Measurements from ENCODE around the gene MCCC2.
A peak's percentile ranks its signal among the peaks of the same experiment; 100 is the strongest.

The MCCC2 gene

DNA sequence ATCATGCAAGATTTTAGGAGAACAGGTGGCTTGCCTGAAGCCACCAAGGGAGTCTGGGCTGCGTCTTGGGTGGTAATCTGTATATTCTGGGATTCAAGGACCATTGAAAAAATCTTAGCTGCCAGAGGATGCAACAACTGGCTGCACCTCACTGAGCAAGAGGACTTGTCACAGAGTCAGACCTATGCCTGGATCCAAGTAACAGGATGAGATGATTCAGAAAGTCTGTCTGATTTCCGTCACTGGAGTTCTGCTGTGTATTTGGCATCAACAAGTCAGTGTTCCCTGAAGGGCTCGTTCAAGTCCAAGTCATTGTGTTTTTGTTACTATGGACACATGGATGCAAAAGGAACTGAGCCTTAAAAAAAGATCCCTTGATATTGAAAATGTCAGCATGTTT is 94.2 kb downstream of the MCCC2 start:
- no peak overlapping the region for H3K27ac ChIP-seq (ENCODE audit: insufficient read depth in 1 of 2, low read depth in 1 of 2, low read length in 2 of 2, poor library complexity in 1 of 2, severe bottlenecking in 2 of 2)
- no peaks in the 10 kb centered on the region for H3K36me3 ChIP-seq (ENCODE audit: control insufficient read depth in 4 of 4, insufficient read depth in 4 of 4, low read length in 3 of 4)
- ChIA-PET POLR2A (no interaction called here), CTCF (no interaction called here)
- H3K4me1 ChIP-seq (ENCODE audit: control extremely low read depth in 1 of 4, control insufficient read depth in 4 of 4, insufficient read depth in 4 of 4, low read length in 3 of 4), result no peaks in the 10 kb centered on the region
- no peak for DNase-seq
- peaks cover 0 to 9% (median 3%) of the 10 kb centered on the region in 5 experiments for H3K9me3 ChIP-seq (ENCODE audit: control extremely low read depth in 1 of 5, control insufficient read depth in 4 of 5, insufficient read depth in 2 of 5, low read depth in 1 of 5, low read length in 4 of 5)
- H3K27me3 ChIP-seq (replicated peaks in 2 of 5; ENCODE audit: control insufficient read depth in 4 of 5, insufficient read depth in 5 of 5, low read length in 4 of 5), result peaks cover 0 to 2% (median 0%) of the 10 kb centered on the region in 5 experiments
- H3K4me3 ChIP-seq (ENCODE audit: control insufficient read depth in 1 of 7, extremely low read depth in 1 of 7, insufficient read depth in 4 of 7, low read depth in 2 of 7, low read length in 6 of 7), result no peak overlapping the region
- 81% methylated on average over 3 of the region's 3 CpGs for WGBS (ENCODE audit: insufficient coverage)

- no peak overlapping the region for H3K4me3 ChIP-seq (ENCODE audit: control insufficient read depth in 1 of 7, extremely low read depth in 1 of 7, insufficient read depth in 4 of 7, low read depth in 2 of 7, low read length in 6 of 7)
- H3K27ac ChIP-seq (ENCODE audit: insufficient read depth in 1 of 2, low read depth in 1 of 2, low read length in 2 of 2, poor library complexity in 1 of 2, severe bottlenecking in 2 of 2), result no peak overlapping the region
- 100% methylated on average over 1 of the region's 2 CpGs for WGBS (ENCODE audit: insufficient coverage)
- DNase-seq, result no peak
- ChIA-PET POLR2A (no interaction called here), CTCF (interaction anchor here (0.8 kb wide), 1 partner anchor 15 kb away, joined by 3 read pairs; no protein-coding TSS in a partner anchor)
- no peaks in the 10 kb centered on the region for H3K36me3 ChIP-seq (ENCODE audit: control insufficient read depth in 4 of 4, insufficient read depth in 4 of 4, low read length in 3 of 4)
- H3K27me3 ChIP-seq (replicated peaks in 2 of 5; ENCODE audit: control insufficient read depth in 4 of 5, insufficient read depth in 5 of 5, low read length in 4 of 5), result peaks cover 0 to 2% (median 0%) of the 10 kb centered on the region in 5 experiments
- peaks cover 0 to 9% (median 3%) of the 10 kb centered on the region in 5 experiments for H3K9me3 ChIP-seq (ENCODE audit: control extremely low read depth in 1 of 5, control insufficient read depth in 4 of 5, insufficient read depth in 2 of 5, low read depth in 1 of 5, low read length in 4 of 5)
- no peaks in the 10 kb centered on the region for H3K4me1 ChIP-seq (ENCODE audit: control extremely low read depth in 1 of 4, control insufficient read depth in 4 of 4, insufficient read depth in 4 of 4, low read length in 3 of 4)
These were observed 97.2 kb downstream of the MCCC2 start for GRCh38 chr5:71684309-71684708.

- Histone ChIP-seq H3K36me3 (ENCODE audit: control insufficient read depth in 4 of 4, insufficient read depth in 4 of 4, low read length in 3 of 4) (no peaks in the 10 kb centered on the region), H3K9me3 (ENCODE audit: control extremely low read depth in 1 of 5, control insufficient read depth in 4 of 5, insufficient read depth in 2 of 5, low read depth in 1 of 5, low read length in 4 of 5) (peaks cover 0 to 3% (median 0%) of the 10 kb centered on the region in 5 experiments), H3K4me1 (ENCODE audit: control extremely low read depth in 1 of 4, control insufficient read depth in 4 of 4, insufficient read depth in 4 of 4, low read length in 3 of 4) (no peaks in the 10 kb centered on the region), H3K27me3 (replicated peaks in 2 of 5; ENCODE audit: control insufficient read depth in 4 of 5, insufficient read depth in 5 of 5, low read length in 4 of 5) (peaks cover 0 to 7% (median 0%) of the 10 kb centered on the region in 5 experiments), H3K27ac (ENCODE audit: insufficient read depth in 1 of 2, low read depth in 1 of 2, low read length in 2 of 2, poor library complexity in 1 of 2, severe bottlenecking in 2 of 2) (no peak overlapping the region), H3K4me3 (ENCODE audit: control insufficient read depth in 1 of 7, extremely low read depth in 1 of 7, insufficient read depth in 4 of 7, low read depth in 2 of 7, low read length in 6 of 7) (no peak overlapping the region)
- peak in 2 of 3 donors; percentile 11 to 18 for DNase-seq
- 65% methylated on average over 2 of the region's 7 CpGs for WGBS (ENCODE audit: insufficient coverage)
- POLR2A ChIA-PET, result no interaction called here
- CTCF ChIA-PET, result no interaction called here
These were observed 106.8 kb downstream of the MCCC2 start for GRCh38 chr5:71693828-71694427.

GRCh38 chr5:71695071-71695470 is 107.9 kb downstream of the MCCC2 start:
- Histone ChIP-seq H3K27ac (ENCODE audit: insufficient read depth in 1 of 2, low read depth in 1 of 2, low read length in 2 of 2, poor library complexity in 1 of 2, severe bottlenecking in 2 of 2) (no peak overlapping the region), H3K27me3 (replicated peaks in 2 of 5; ENCODE audit: control insufficient read depth in 4 of 5, insufficient read depth in 5 of 5, low read length in 4 of 5) (peaks cover 0 to 7% (median 0%) of the 10 kb centered on the region in 5 experiments), H3K36me3 (ENCODE audit: control insufficient read depth in 4 of 4, insufficient read depth in 4 of 4, low read length in 3 of 4) (no peaks in the 10 kb centered on the region), H3K9me3 (ENCODE audit: control extremely low read depth in 1 of 5, control insufficient read depth in 4 of 5, insufficient read depth in 2 of 5, low read depth in 1 of 5, low read length in 4 of 5) (peaks cover 0 to 3% (median 0%) of the 10 kb centered on the region in 5 experiments), H3K4me3 (ENCODE audit: control insufficient read depth in 1 of 7, extremely low read depth in 1 of 7, insufficient read depth in 4 of 7, low read depth in 2 of 7, low read length in 6 of 7) (no peak overlapping the region), H3K4me1 (ENCODE audit: control extremely low read depth in 1 of 4, control insufficient read depth in 4 of 4, insufficient read depth in 4 of 4, low read length in 3 of 4) (no peaks in the 10 kb centered on the region)
- ChIA-PET CTCF (no interaction called here), POLR2A (no interaction called here)
- WGBS (ENCODE audit: insufficient coverage), result 99% methylated on average over 8 of the region's 8 CpGs
- no peak for DNase-seq

DNA sequence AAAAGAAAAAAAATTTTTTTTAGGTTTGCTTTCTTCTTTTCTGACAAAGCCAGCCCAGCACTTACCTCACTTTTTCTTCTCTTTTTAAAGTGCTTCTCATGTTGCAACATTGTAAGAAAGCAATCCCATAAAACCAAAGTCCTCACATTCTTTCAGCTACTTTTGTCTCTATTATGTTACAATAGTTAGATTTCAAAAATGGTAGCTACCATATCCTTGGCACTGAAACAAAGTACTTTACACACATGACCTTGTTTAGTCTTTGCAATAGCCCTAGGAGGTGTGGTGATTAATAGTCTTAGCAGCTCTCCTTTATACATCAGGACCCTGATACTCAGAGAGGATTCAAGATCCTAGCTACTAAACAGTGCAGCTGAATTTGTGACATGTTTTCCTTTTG is 108.5 kb downstream of the MCCC2 start:
- H3K27me3 ChIP-seq (replicated peaks in 2 of 5; ENCODE audit: control insufficient read depth in 4 of 5, insufficient read depth in 5 of 5, low read length in 4 of 5), result peaks cover 0 to 7% (median 0%) of the 10 kb centered on the region in 5 experiments
- H3K4me3 ChIP-seq (ENCODE audit: control insufficient read depth in 1 of 7, extremely low read depth in 1 of 7, insufficient read depth in 4 of 7, low read depth in 2 of 7, low read length in 6 of 7), result no peak overlapping the region
- no peaks in the 10 kb centered on the region for H3K36me3 ChIP-seq (ENCODE audit: control insufficient read depth in 4 of 4, insufficient read depth in 4 of 4, low read length in 3 of 4)
- no peaks in the 10 kb centered on the region for H3K4me1 ChIP-seq (ENCODE audit: control extremely low read depth in 1 of 4, control insufficient read depth in 4 of 4, insufficient read depth in 4 of 4, low read length in 3 of 4)
- H3K27ac ChIP-seq (ENCODE audit: insufficient read depth in 1 of 2, low read depth in 1 of 2, low read length in 2 of 2, poor library complexity in 1 of 2, severe bottlenecking in 2 of 2), result no peak overlapping the region
- ChIA-PET CTCF (no interaction called here), POLR2A (no interaction called here)
- peaks cover 0 to 3% (median 0%) of the 10 kb centered on the region in 5 experiments for H3K9me3 ChIP-seq (ENCODE audit: control extremely low read depth in 1 of 5, control insufficient read depth in 4 of 5, insufficient read depth in 2 of 5, low read depth in 1 of 5, low read length in 4 of 5)
- DNase-seq, result no peak

DNA sequence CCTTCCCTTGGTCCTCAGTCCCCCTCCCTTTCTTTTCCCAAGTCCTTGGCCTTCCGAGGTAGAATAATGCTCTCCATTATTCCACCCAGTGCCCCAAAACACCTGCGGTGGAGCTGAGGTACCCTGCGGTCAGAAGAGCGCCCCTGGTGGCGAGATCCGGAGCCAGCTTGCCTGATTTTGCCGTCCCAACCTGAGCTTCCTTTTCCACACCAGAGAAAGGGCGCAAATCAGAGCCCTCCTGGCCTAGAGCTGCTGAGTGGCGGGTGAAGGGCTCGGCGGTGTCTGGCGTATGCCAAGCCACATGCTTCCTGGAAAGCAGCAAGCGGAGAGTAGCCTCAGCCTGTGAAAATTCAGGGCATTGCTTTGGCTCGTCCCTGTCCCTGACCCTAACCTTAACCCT is 110.8 kb downstream of the MCCC2 start:
- no peaks in the 10 kb centered on the region for H3K36me3 ChIP-seq (ENCODE audit: control insufficient read depth in 4 of 4, insufficient read depth in 4 of 4, low read length in 3 of 4)
- no peak overlapping the region for H3K4me3 ChIP-seq (ENCODE audit: control insufficient read depth in 1 of 7, extremely low read depth in 1 of 7, insufficient read depth in 4 of 7, low read depth in 2 of 7, low read length in 6 of 7)
- H3K4me1 ChIP-seq (ENCODE audit: control extremely low read depth in 1 of 4, control insufficient read depth in 4 of 4, insufficient read depth in 4 of 4, low read length in 3 of 4), result no peaks in the 10 kb centered on the region
- peaks cover 0 to 12% (median 4%) of the 10 kb centered on the region in 5 experiments for H3K27me3 ChIP-seq (replicated peaks in 2 of 5; ENCODE audit: control insufficient read depth in 4 of 5, insufficient read depth in 5 of 5, low read length in 4 of 5)
- H3K9me3 ChIP-seq (ENCODE audit: control extremely low read depth in 1 of 5, control insufficient read depth in 4 of 5, insufficient read depth in 2 of 5, low read depth in 1 of 5, low read length in 4 of 5), result peaks cover 0 to 3% (median 0%) of the 10 kb centered on the region in 5 experiments
- ChIA-PET CTCF (no interaction called here), POLR2A (no interaction called here)
- 67% methylated on average over 10 of the region's 14 CpGs for WGBS (ENCODE audit: insufficient coverage)
- DNase-seq, result no peak
- no peak overlapping the region for H3K27ac ChIP-seq (ENCODE audit: insufficient read depth in 1 of 2, low read depth in 1 of 2, low read length in 2 of 2, poor library complexity in 1 of 2, severe bottlenecking in 2 of 2)

DNA sequence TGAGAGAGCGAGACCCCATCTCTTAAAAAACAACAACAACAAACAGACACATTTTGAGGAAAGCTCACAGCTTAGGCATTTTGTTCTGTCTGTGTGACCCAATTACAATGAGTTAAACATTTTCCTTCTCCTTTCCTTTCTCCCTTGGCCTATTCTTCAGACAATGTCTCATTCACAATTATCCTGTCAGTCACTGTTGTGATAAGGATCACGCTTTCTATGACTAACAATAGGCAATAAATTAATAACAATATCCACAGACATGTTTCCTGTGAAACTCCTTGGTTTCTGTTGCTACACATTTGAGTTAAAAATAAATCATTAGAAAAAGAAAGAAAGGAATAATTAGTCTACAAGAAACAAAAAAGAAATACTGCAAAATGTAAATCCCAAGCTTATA is 112.1 kb downstream of the MCCC2 start:
- no peaks in the 10 kb centered on the region for H3K4me1 ChIP-seq (ENCODE audit: control extremely low read depth in 1 of 4, control insufficient read depth in 4 of 4, insufficient read depth in 4 of 4, low read length in 3 of 4)
- peaks cover 0 to 14% (median 4%) of the 10 kb centered on the region in 5 experiments for H3K27me3 ChIP-seq (replicated peaks in 2 of 5; ENCODE audit: control insufficient read depth in 4 of 5, insufficient read depth in 5 of 5, low read length in 4 of 5)
- H3K4me3 ChIP-seq (ENCODE audit: control insufficient read depth in 1 of 7, extremely low read depth in 1 of 7, insufficient read depth in 4 of 7, low read depth in 2 of 7, low read length in 6 of 7), result no peak overlapping the region
- no peaks in the 10 kb centered on the region for H3K36me3 ChIP-seq (ENCODE audit: control insufficient read depth in 4 of 4, insufficient read depth in 4 of 4, low read length in 3 of 4)
- DNase-seq, result no peak
- no peak overlapping the region for H3K27ac ChIP-seq (ENCODE audit: insufficient read depth in 1 of 2, low read depth in 1 of 2, low read length in 2 of 2, poor library complexity in 1 of 2, severe bottlenecking in 2 of 2)
- peaks cover 0 to 3% (median 0%) of the 10 kb centered on the region in 5 experiments for H3K9me3 ChIP-seq (ENCODE audit: control extremely low read depth in 1 of 5, control insufficient read depth in 4 of 5, insufficient read depth in 2 of 5, low read depth in 1 of 5, low read length in 4 of 5)
- ChIA-PET POLR2A (no interaction called here), CTCF (no interaction called here)
- WGBS (ENCODE audit: insufficient coverage), result 86% methylated on average over 1 of the region's 2 CpGs
